ENCODE data around the gene PDE4DIP. TPM values are rescaled to one million over a fixed set of nuclear protein-coding genes. Genes with fewer than 3 reads are reported as not detected.
A peak's percentile ranks its signal among the peaks of the same experiment; 100 is the strongest.
"Not testable (repeated sequence)": the region's sequence is repeated elsewhere in the genome, so short reads cannot be mapped to it uniquely, and the experiment has no call there.

The PDE4DIP gene
- 66.9 and 74.3 TPM in 2 replicates for total RNA-seq (2014; rRNA removed; shearing (Covaris generic))

GRCh38 chr1:148844220-148844619 is at the start of gene PDE4DIP:
Gene PDE4DIP, plus strand, starts transcription at chr1:148844428. Its CDS starts 347 bp downstream, at chr1:148844775.
- H3K4me3 ChIP-seq; H3K27me3 ChIP-seq; H3K4me1 ChIP-seq; H3K27ac ChIP-seq; H3K9me3 ChIP-seq (replicated peaks); H3K36me3 ChIP-seq: not testable (repeated sequence)
- peak in 1 of 2 experiments; percentile 66 for DNase-seq

GRCh38 chr1:148808268-148808928 is 35.8 kb upstream of the PDE4DIP start:
- H3K4me3 ChIP-seq, result not testable (repeated sequence)

GRCh38 chr1:148808929-148809283 is 35.3 kb upstream of the PDE4DIP start:
- not testable (repeated sequence) for H3K4me3 ChIP-seq; H3K36me3 ChIP-seq; H3K27me3 ChIP-seq; DNase-seq; H3K27ac ChIP-seq; H3K9me3 ChIP-seq (replicated peaks); H3K4me1 ChIP-seq

More at GRCh38 chr1:148808268-148808928, 35.8 kb upstream of the PDE4DIP start:
- DNase-seq; H3K27ac ChIP-seq; H3K27me3 ChIP-seq; H3K4me1 ChIP-seq; H3K9me3 ChIP-seq (replicated peaks); H3K36me3 ChIP-seq: not testable (repeated sequence)

GRCh38 chr1:148822180-148822579 is 22.0 kb upstream of the PDE4DIP start:
- not testable (repeated sequence) for H3K4me3 ChIP-seq; H3K4me1 ChIP-seq; H3K9me3 ChIP-seq (replicated peaks); H3K36me3 ChIP-seq; H3K27ac ChIP-seq; DNase-seq; H3K27me3 ChIP-seq

GRCh38 chr1:148823822-148824221 is 20.4 kb upstream of the PDE4DIP start:
- not testable (repeated sequence) for H3K36me3 ChIP-seq; DNase-seq; H3K27me3 ChIP-seq; H3K4me3 ChIP-seq; H3K9me3 ChIP-seq (replicated peaks); H3K27ac ChIP-seq; H3K4me1 ChIP-seq

- not testable (repeated sequence) for H3K4me1 ChIP-seq; DNase-seq; H3K27ac ChIP-seq; H3K4me3 ChIP-seq; H3K9me3 ChIP-seq (replicated peaks); H3K36me3 ChIP-seq; H3K27me3 ChIP-seq
Observed at GRCh38 chr1:148825029-148825428, 19.2 kb upstream of the PDE4DIP start.

GRCh38 chr1:148828531-148828930 is 15.7 kb upstream of the PDE4DIP start:
- not testable (repeated sequence) for H3K4me1 ChIP-seq; H3K27me3 ChIP-seq; H3K9me3 ChIP-seq (replicated peaks); DNase-seq; H3K27ac ChIP-seq; H3K4me3 ChIP-seq; H3K36me3 ChIP-seq

GRCh38 chr1:148828962-148829361 is 15.3 kb upstream of the PDE4DIP start:
- not testable (repeated sequence) for H3K4me3 ChIP-seq; DNase-seq; H3K27me3 ChIP-seq; H3K27ac ChIP-seq; H3K9me3 ChIP-seq (replicated peaks); H3K36me3 ChIP-seq; H3K4me1 ChIP-seq

- H3K27me3 ChIP-seq; DNase-seq; H3K9me3 ChIP-seq (replicated peaks): not testable (repeated sequence)
Observed at GRCh38 chr1:148829365-148829764, 14.9 kb upstream of the PDE4DIP start.

GRCh38 chr1:148841262-148841661 is 3.0 kb upstream of the PDE4DIP start:
- H3K27me3 ChIP-seq; H3K4me3 ChIP-seq; H3K9me3 ChIP-seq (replicated peaks); H3K36me3 ChIP-seq; H3K27ac ChIP-seq; H3K4me1 ChIP-seq; DNase-seq: not testable (repeated sequence)

More at GRCh38 chr1:148829365-148829764, 14.9 kb upstream of the PDE4DIP start:
- H3K4me1 ChIP-seq, H3K27ac ChIP-seq, H3K4me3 ChIP-seq, H3K36me3 ChIP-seq: not testable (repeated sequence)

- H3K36me3 ChIP-seq; H3K27ac ChIP-seq; H3K27me3 ChIP-seq; H3K4me3 ChIP-seq; DNase-seq; H3K4me1 ChIP-seq; H3K9me3 ChIP-seq (replicated peaks): not testable (repeated sequence)
Observed at GRCh38 chr1:148844651-148845050, 423 bp downstream of the PDE4DIP start.

- not testable (repeated sequence) for H3K36me3 ChIP-seq; H3K9me3 ChIP-seq (replicated peaks); H3K27me3 ChIP-seq; DNase-seq; H3K4me1 ChIP-seq; H3K4me3 ChIP-seq; H3K27ac ChIP-seq
Observed at GRCh38 chr1:148845068-148845467, 840 bp downstream of the PDE4DIP start.

- not testable (repeated sequence) for H3K4me1 ChIP-seq; H3K4me3 ChIP-seq; H3K36me3 ChIP-seq; DNase-seq; H3K9me3 ChIP-seq (replicated peaks); H3K27ac ChIP-seq; H3K27me3 ChIP-seq
Observed at GRCh38 chr1:148850347-148850746, 6.1 kb downstream of the PDE4DIP start.

GRCh38 chr1:148850840-148851239 is 6.6 kb downstream of the PDE4DIP start:
- not testable (repeated sequence) for DNase-seq; H3K36me3 ChIP-seq; H3K4me3 ChIP-seq; H3K4me1 ChIP-seq; H3K27ac ChIP-seq; H3K9me3 ChIP-seq (replicated peaks); H3K27me3 ChIP-seq

GRCh38 chr1:148851684-148852083 is 7.5 kb downstream of the PDE4DIP start:
- H3K9me3 ChIP-seq (replicated peaks); H3K4me3 ChIP-seq; H3K4me1 ChIP-seq; H3K27ac ChIP-seq; DNase-seq; H3K27me3 ChIP-seq; H3K36me3 ChIP-seq: not testable (repeated sequence)

- not testable (repeated sequence) for DNase-seq; H3K9me3 ChIP-seq (replicated peaks); H3K4me1 ChIP-seq; H3K27me3 ChIP-seq; H3K36me3 ChIP-seq; H3K4me3 ChIP-seq; H3K27ac ChIP-seq
Observed at GRCh38 chr1:148853363-148853762, 9.1 kb downstream of the PDE4DIP start.
